Fibroblast of lung (primary cell): ENCODE results near the gene RMC1.

Experiments
- CTCF ChIP-seq, 2 donors: IDR thresholded peaks in 1 of 2; conservative IDR thresholded peaks in 1 of 2; 1 replicate in 1 of 2; 2 replicates in 1 of 2; pipeline ENCODE4 v1.5.1; 2011 to 2012; ENCODE audit warnings: low read length in 2 of 2, control low read depth in 1 of 2, inconsistent platforms in 1 of 2, low read depth in 1 of 2, mild to moderate bottlenecking in 1 of 2
- EZH2 ChIP-seq: IDR thresholded peaks from 2 replicates; pipeline ENCODE4 v1.5.1; 2012; ENCODE audit warnings: low read length, control low read depth, mild to moderate bottlenecking; ENCODE audit errors: missing control alignments

DNA sequence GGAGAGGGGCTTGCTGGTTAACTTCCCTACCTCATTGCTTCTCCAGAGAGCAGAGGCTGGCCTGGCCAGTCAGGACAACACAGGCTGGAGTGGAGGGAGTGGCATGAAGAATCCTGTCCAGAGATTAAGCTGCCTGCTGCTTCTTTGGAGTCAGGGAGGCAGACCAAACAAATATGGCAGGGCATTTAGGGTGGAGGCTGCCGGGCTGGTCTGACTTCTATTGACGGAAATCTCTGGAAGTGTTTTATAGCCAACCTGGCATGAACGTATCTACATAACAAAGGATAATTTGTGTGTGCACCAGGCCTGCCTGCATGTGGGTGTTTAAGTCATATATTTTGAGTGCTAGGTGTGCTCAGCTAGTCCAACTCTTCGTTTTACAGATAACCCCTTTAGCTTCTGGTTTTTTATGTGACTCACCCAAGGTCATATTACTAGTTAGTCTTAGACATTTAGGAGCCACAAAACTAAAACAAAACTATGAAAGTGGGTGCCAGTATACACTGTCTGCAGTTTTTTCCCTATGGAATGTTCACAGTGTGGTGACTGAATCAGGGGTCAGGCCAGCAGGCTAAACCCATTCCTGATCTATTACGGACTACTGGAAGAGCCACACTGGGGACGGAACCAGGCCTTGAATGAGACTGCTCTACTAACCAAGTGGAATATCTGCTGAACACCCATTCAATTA lies 77.5 kb downstream of the RMC1 start:
- TF ChIP-seq CTCF (conservative IDR thresholded peaks at IDR 0.05 in 1 of 2, IDR thresholded peaks at IDR 0.05 in 1 of 2; ENCODE audit: low read depth in 1 of 2, low read length in 2 of 2) (no peak), EZH2 (no peak)
